HG02571 (cell line): Measurements from ENCODE around the gene AGAP2.

Experiments used
- ATAC-seq: cut with Tn5 transposase; IDR thresholded peaks from one replicate; pipeline ENCODE4 v1.9.1; 2021; ENCODE audit warnings: mild to moderate bottlenecking, moderate library complexity; ENCODE audit not compliant: unreplicated experiment

The AGAP2 gene

DNA sequence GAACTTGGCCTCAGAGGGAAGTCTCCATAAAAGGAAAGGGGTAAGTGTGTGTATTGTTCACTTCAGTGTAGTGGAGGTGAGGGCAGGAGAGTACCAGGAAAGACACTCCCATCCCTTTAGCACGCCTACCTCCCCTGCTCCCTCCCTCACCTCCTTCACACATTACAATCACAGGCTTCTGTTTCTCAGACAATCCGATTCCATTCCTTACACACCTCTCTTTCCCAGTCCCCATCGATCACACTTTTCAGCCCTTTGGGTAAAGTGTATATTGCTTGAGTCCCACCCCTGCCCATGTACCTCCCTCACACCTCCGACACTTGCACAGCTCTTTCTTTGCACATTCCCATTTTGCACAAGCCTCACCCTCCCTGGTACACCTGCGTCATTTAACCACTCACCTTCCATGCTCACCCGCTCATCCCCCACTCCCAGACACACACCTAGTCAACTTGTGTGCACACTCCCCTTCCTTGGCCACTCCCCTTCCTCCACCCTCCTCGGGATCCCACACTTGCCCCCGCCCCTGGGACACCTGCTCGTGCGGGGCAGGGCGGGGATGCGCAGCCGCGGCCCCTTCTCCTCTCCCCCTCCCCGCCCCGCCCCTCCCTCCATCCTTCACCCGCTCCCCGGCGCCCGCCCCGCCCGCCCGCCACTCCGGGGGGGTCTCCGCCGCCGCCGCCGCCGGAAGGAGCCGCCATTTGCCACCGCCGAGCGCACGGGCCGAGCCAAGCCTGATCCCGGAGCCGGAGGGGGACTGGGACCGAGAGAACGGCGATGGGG is 16.1 kb upstream of the AGAP2 start, which contains the start of gene MARCHF9:
Gene MARCHF9, plus strand, starts transcription at position 693 of the 783 bp plus-strand sequence. CDS start 426 bp downstream, outside the sequence.
- ATAC-seq: peak; percentile 35

DNA sequence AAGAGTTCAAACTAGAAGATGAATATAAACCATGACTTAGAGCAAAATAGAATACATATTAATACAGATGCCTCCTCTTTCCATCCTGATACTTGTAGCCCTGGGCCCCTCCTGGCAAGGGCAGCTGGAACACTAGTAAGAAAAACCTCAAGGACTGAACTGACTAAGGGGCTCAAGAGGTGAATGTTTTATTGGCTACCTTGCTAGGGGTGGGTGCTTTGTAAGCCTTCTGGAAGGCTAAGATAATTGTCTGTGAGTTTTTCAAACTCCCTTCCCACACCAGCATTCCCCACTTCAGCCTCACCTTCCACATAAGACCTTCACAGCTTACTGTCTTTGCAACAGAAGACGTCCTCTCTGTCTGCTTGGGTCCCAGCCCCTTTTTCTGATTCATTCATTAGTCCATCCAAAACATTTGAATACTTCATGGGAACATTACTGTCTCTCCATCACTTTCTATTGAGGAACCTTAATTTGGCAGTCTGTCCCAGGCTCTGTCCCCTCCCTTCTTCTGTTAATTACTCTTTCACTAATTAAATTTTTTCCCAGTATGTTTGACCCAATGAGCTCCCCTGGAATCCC is 15.3 kb upstream of the AGAP2 start:
- ATAC-seq: no peak

DNA sequence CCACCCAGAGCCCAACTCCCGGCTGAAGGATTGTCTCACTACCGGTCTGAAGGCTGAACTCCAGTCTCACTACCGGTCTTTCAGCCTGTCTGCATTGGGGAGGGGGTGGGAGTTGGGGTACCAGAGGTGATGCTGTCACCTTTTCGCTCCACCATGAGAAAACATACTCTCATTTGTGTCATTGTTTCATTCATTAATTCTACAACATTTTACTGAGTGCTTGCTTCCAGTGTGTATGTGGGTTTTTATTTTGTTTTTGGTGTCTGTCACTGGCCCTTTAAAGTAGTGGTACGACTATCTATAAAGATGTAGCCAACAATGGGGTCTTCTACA is 14.1 kb upstream of the AGAP2 start:
- ATAC-seq: no peak

DNA sequence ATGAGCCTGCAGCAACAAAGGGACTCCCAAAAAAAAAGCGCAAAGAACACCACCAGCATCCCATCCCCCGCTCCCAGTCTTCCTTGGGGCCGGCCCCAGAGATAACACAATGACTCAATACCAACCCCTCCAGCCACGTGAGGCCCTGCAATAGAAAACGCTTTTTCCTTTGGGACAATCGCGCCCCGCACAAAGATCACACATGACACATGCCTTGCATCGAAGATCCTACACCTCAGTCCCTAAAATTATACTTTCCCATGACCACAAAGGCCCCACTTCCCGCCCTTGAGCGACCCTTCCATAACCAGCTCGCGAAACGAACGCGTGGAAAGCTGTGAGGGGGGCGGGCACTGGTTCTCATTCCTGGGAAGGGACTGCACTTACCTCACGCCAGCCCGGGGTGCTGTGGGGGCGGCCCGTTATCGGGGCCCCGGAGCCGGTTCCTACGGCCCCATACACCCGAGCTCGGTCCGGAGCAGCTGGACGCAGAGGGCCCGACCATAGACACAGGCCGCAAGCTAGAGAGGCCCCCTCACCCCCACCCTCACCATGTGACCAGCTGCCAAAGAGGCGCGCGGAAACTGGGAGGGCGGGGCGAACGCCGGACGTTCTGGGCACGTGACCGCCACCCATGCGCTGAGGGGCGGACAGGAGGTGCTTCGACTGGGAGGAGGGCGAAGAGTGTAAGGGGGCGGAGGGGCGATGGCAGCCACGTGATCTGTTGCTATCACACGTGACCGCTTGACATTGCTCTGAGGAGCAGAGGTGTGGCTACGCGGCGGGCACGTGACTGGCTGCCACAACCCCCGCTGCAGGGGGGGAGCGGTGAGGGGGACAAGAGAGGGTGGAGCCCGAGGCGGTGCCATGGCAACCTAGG is 13.5 kb upstream of the AGAP2 start, which contains the start of gene CDK4:
Gene CDK4, minus strand, starts transcription at position 523 of the 880 bp plus-strand sequence. CDS start 593 bp downstream, outside the sequence.
- ATAC-seq: peak; percentile 65

DNA sequence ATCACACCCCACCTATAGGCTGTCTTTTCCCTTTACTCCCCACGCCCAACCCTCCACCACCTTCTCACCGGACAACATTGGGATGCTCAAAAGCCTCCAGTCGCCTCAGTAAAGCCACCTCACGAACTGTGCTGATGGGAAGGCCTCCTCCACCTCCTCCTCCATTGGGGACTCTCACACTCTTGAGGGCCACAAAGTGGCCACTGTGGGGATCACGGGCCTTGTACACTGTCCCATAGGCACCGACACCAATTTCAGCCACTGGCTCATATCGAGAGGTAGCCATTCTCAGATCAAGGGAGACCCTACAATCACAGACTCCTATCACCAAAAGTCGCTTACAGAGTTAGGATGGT is 12.9 kb upstream of the AGAP2 start:
- ATAC-seq: no peak

DNA sequence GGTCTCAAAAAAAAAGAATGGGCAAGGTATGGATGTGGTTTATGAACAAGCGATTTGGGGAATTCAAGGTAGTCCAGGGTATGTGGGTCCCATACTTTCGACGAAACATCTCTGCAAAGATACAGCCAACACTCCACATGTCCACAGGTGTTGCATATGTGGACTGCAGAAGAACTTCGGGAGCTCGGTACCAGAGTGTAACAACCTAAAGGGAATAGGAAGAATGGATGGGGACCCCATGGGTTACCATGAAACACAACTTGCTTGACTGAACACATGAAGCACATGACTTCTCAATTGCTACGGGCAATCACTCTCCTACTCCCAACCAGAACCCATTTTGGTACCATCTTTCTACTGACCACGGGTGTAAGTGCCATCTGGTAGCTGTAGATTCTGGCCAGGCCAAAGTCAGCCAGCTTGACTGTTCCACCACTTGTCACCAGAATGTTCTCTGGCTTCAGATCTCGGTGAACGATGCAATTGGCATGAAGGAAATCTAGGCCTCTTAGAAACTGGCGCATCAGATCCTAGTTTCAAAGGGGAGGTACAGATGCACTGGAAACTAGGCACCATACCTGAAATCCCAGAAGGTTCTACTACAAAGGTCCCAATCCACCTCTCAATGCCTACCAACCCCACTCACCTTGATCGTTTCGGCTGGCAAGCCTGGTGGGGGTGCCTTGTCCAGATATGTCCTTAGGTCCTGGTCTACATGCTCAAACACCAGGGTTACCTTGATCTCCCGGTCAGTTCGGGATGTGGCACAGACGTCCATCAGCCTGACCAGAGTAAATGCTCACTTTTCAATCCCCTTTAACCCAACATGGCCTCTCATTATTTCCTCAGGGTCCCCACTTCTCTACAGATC is 12.3 kb upstream of the AGAP2 start:
- ATAC-seq: no peak

DNA sequence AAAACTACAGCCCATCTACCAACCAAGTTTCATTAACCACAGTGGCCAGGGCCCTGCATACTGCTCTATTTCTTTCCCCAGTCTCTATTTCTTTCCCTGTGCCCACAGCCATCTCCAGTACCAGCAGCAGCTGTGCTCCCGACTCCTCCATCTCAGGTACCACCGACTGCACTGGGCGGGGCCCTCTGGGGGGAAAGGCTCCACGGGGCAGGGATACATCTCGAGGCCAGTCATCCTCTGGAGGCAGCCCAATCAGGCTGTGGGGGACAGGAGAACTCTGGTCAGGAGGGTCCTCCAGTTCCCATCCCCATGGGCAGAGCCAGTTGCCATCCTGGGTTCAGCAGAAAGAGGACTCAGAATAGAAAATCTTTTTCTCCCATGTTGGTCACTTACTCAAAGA is 10.5 kb upstream of the AGAP2 start:
- ATAC-seq: no peak

DNA sequence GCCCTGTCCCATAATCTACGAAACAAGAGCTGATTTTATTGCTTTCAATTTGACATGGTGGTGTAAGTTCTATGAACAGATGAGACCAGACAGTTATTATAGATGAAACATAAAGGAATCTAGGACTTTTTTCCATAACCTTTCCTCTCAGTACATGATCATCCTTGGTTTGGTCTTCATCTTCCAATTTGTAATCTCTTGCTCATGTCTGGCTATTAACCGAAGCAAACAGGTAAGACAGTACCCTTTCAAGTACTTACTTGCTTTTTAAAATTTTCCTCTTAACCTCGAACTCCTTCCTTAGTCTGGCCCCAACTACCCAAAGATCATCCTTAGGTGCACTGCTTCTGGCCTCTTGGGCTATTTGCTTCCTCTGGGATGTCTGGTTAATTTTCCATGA is 7.5 kb upstream of the AGAP2 start:
- no peak for ATAC-seq

DNA sequence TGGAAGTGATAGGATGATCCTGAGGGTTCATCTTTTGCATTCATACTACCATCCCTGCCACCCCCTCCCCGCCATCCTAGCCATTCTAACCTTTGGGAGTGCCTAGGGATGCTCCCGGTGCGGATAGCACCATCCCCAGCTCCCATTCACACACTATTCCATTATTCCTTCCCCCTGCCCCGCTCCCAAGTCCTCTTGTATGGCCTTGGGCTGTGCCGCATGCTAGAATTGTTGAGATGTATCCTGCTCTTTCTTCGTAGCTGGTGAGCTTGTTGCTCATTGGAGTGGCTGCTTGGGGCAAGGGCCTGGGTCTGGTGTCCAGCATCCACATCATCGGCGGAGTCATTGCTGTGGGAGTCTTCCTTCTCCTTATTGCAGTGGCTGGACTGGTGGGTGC is 6.9 kb upstream of the AGAP2 start:
- ATAC-seq: no peak

DNA sequence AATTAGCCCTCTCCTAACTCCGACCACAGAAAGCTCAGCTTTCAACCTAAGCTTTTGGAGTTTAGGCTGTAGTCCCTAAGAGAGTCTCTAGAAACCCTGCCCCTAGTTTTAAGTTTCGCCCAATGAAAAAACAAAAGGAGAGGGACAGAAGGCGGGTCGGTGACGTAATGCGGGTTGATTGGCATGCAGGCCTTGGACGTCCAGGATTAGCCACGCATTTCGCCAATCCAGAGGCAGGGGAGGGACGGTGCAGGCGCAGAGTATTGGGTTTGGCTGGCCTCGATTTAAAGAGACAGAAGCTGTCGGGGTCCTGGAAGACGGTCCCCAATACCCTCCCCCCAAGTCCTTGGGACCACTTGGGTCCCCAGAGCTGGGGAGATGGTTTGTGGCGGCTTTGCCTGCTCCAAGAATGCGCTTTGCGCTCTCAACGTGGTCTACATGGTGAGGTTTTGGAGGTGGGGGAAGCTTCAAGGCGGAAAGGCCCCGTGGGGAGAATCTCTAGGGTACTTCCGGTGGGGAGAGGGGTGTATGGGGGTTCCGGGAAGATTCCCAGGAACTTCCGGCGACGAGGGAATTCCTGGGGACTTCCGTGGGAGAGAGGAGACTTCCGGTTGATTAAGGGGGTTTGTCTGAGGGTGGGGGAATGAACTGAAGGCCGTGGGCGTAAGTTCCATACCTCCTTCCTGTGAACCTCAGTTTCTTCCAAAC is 6.4 kb upstream of the AGAP2 start, which contains the start of gene TSPAN31:
Gene TSPAN31, plus strand, starts transcription at position 263 of the 708 bp plus-strand sequence. Its CDS starts 116 bp downstream, at position 379.
- peak; percentile 82 for ATAC-seq

DNA sequence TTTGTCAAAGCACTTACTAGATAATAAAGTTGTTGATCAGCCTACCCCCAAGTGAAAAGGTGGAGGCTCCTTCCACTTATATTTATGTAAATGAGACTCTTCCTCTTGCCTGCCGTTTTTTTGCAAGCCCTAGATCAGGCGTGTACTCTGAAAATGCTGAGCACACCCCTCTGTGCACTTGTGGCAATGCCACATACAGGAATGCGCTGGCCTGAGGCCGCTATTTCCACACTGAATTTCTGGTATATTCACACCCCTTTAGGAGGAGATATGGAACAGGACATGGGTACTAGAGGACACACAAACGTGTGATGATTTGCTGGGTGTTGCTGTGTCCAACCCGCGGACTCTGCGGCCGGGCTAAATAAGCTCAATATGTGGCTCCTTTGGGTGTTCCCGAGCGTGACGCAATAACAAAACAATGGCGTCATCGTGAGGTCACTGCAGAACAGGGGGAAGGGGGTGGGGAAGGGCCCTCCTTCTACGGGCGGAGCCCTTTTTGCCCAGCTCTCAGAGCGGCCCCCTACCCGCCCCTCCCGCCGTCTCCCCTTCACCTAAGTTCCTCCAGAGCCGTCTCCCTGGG is 5.7 kb upstream of the AGAP2 start:
- ATAC-seq: peak; percentile 35

DNA sequence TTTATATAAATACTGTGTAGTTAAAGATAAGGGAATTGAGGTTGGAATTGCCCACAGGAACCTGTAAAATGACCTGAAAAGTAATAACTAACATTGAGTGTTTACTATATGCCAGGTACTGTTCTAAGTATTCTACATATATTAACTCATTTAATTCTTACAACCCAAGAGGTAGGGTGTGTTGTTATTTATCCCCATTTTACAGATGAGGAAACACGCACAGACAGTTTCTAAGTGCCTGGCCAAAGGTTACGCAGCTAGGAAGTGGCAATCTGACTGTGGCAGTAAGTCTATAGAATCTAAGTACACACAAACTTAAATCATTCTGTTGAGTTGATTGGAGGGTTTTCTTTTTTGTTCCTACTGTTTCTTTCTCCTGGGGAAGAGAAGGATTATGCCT is 5.2 kb upstream of the AGAP2 start:
- no peak for ATAC-seq

DNA sequence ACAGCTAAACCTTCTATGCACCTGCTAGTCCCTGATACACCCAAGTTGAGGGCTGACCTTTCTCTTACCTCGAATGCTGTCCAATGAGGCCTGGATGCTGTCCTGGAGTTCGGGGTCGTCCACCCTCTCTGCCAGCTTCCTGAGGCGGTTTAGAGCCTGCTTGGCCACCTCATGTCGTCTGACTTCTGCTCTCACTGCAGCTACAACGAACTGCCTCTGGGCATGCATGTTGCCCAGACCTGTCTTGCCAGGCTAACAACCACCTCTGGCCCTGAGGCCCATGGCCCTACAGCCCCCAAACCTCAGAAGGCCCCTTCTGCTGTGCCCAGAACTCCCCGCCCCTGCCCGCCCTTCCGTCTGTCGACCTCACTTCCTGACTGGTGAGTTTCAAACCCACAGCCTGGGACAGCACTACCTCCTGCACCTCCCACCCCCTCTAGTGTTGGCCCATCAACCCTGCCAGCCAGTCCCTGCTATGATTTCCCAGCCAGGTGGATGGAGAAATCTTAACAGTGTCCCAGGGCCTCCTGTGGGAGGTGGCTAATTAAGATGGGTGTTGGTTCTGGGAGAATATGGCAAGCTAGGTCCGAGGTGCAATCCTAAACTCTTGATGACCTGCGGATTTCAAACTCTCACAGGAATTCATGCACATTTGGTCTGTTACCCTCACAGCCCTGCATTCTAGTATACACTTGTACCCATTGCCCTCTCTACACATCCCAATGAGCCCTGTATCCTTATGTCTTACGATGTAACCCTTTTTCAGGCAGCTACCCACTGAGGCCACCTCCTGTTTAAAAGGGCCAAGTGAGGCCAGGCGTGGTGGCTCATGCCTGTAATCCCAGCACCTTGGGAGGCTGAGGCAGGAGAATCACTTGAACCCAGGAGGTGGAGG is 3.5 kb upstream of the AGAP2 start:
- peak; percentile 63 for ATAC-seq

DNA sequence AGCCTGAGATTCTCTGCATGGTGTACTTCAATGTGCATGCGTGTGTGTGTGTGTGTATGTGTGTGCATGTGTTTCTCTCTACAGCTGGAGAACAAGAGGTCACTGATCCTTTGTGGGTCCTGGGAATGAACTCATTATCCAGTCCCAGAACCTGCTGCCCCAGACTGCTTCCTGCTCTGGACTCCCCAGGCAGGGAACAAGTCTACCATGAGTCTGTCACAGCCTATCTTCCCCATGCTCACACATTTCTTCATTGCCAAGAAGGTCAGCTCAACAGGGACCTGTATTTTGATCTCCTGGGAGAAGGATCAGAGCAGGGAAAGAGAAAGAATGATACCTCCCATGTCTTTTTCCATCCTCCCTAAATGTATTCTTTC is 2.9 kb upstream of the AGAP2 start:
- ATAC-seq: no peak

DNA sequence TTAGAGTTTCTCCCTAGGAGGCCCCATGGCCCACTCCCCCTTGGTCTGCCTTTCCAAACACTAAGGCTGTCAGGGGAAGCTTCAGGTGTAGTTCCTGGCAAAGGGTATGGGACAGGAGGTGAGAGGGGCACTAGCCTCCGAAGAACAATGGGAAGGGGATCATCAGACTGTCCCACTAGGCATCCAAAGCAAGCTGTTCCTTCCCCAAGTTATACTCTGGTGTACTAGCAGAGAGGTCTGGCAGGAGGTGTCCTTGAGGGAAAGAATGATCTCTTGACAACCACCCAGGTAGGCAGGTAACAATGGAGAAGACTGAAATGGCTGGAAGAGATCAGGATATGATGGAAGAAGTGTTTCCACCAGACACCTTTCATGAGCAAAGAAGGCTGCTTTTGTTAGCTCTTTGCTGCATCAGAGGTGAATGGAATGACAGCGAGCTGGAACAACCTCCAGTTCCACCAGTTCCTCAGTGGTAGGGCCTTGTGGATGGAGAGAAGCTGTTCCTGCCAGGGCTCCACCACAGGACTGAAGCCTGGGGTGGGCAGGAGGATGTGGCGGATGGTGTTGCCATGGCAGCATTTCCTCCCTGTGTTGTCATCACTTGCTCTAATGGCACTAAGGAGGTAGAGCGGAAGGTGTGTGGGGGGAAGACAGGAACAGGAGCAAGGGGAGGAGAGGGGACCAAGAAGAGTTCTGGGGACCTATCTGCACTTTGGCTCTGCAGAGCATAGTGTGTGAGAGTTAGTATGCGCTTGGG is 2.3 kb upstream of the AGAP2 start:
- ATAC-seq: no peak

DNA sequence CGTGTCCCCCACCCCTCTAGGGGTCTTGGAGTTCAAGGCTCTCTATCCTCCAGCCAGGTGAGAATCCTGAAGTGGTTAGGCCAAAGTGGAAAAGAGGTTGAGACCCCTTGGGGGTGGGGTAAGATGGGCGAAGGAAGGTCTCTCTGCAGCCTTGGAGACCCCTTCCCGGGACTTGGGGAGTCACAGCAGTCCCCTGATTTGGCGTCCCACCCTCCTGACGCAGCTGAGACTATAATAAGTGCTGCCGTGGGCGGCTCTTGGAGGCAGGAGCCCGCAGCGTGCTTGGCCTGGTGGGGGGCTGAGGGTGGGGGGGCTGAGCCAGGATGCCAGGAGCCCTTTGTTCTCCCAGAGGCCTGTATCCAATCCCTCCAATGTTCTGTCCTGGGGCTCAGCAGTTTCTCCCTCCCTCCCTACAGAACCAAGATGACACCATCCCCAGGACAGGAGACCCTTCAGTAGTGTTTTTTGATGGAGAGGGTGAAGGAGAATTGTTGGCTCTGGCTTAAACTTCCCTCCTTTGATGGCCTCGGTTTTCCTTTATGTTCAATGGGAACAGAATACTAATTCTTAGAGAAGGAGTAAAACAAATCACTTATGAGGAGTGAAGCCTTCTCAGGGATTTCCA is 1.5 kb upstream of the AGAP2 start:
- ATAC-seq: no peak

DNA sequence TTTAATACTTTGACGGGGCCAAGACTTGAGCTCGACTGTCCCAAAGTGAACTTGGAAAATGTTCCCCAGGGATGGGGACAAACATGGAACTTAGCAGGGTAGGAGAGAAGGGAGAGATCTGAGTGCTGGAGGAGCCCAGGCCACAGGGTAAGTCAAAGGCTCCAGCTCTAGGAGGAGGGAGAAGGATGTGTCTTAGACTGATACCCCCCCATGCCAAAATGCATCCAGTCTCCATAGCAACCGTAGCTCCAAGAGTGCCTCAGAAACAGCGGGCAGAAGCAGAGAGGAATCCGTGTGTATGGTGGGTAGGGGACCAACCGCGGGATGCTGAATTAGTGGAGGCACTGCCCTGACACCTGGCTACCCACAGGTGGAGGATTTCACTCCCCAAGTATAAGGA is 845 bp upstream of the AGAP2 start:
- ATAC-seq: no peak
